ENCODE results near the gene PRAC1. TPM values are rescaled to one million over a fixed set of nuclear protein-coding genes. Genes with fewer than 3 reads are reported as not detected.

PRAC1 gene
- total RNA-seq, 1 experiment from 2014 or later = 60.8 TPM

GRCh38 chr17:48719642-48720265 is 2.6 kb downstream of the PRAC1 start:
- peak overlapping the region; percentile 85 for H3K4me3 Mint-ChIP-seq
- H3K27ac Mint-ChIP-seq = no peak overlapping the region
- ATAC-seq (peak; percentile 42), DNase-seq (ENCODE audit: low spot score) (peak; percentile 83)
- no peaks in the 10 kb centered on the region for H3K9me3 Mint-ChIP-seq
- H3K36me3 Mint-ChIP-seq = no peaks in the 10 kb centered on the region
- ChIA-PET CTCF (interaction anchor here (0.5 to 10.9 kb wide), 18 partner anchors 9 to 1676 kb away, joined by 3 to 218 read pairs (median 4); partner anchors contain the start of genes HOXB13 and TTLL6), POLR2A (interaction anchor here (0.7 to 1.7 kb wide), 3 partner anchors 9 to 98 kb away, joined by 3 to 8 read pairs (median 7); partner anchors contain the start of gene HOXB13)
- H3K4me1 Mint-ChIP-seq = peaks cover 57% of the 10 kb centered on the region
- TF ChIP-seq ETV6 (CRISPR knock-in tag; IDR thresholded peaks at IDR 0.05) = 0 out of 2 replicates have a peak, but pooled peaks have one; percentile 45
- TF ChIP-seq FOXK1 (CRISPR knock-in tag; IDR thresholded peaks at IDR 0.05) = 0 out of 2 replicates have a peak, but pooled peaks have one; percentile 46
- peak; percentile 67 for TF ChIP-seq FOXP4 (CRISPR knock-in tag; IDR thresholded peaks at IDR 0.05)
- peak; percentile 81; the same call in 1 of the 2 replicates for TF ChIP-seq TEAD1 (CRISPR knock-in tag; IDR thresholded peaks at IDR 0.05)
- TF ChIP-seq ZNF671 (CRISPR knock-in tag; IDR thresholded peaks at IDR 0.05) = no peak
- TF ChIP-seq ZBTB21 (CRISPR knock-in tag; IDR thresholded peaks at IDR 0.05; ENCODE audit: borderline replicate concordance) = 0 out of 2 replicates have a peak, but pooled peaks have one; percentile 27
- H3K27me3 Mint-ChIP-seq (ENCODE audit: low read depth) = peaks cover 100% of the 10 kb centered on the region

GRCh38 chr17:48718761-48719641 is 3.3 kb downstream of the PRAC1 start:
- ChIA-PET CTCF (interaction anchor here (0.5 to 10.9 kb wide), 23 partner anchors 9 to 1676 kb away, joined by 3 to 218 read pairs (median 5); partner anchors contain the start of genes HOXB13 and TTLL6), POLR2A (interaction anchor here (0.7 to 1.7 kb wide), 3 partner anchors 9 to 99 kb away, joined by 3 to 8 read pairs (median 7); partner anchors contain the start of gene HOXB13)
- Mint-ChIP-seq H3K36me3 (no peaks in the 10 kb centered on the region), H3K4me1 (peaks cover 52% of the 10 kb centered on the region), H3K9me3 (no peaks in the 10 kb centered on the region), H3K27ac (peak overlapping the region; percentile 91), H3K27me3 (ENCODE audit: low read depth) (peaks cover 100% of the 10 kb centered on the region), H3K4me3 (peak overlapping the region; percentile 85)
- ATAC-seq (peak; percentile 3; the same call in 1 of the 2 replicates), DNase-seq (ENCODE audit: low spot score) (peak; percentile 43)
- no peak for TF ChIP-seq IRF1 (CRISPR knock-in tag; IDR thresholded peaks at IDR 0.05)
- 0 out of 2 replicates have a peak, but pooled peaks have one; percentile 31 for TF ChIP-seq HMGXB4 (CRISPR knock-in tag; IDR thresholded peaks at IDR 0.05)
- no peak for TF ChIP-seq ZNF263 (CRISPR knock-in tag; IDR thresholded peaks at IDR 0.05; ENCODE audit: low read depth)
- 0 out of 2 replicates have a peak, but pooled peaks have one; percentile 6 for TF ChIP-seq TP53 (CRISPR knock-in tag; IDR thresholded peaks at IDR 0.05)
- no peak for TF ChIP-seq SP1 (CRISPR knock-in tag; conservative IDR thresholded peaks at IDR 0.05)
- TF ChIP-seq CREB1 (CRISPR knock-in tag; IDR thresholded peaks at IDR 0.05) = no peak

GRCh38 chr17:48718227-48718760 is 4.0 kb downstream of the PRAC1 start:
- H3K27me3 Mint-ChIP-seq (ENCODE audit: low read depth) = peaks cover 100% of the 10 kb centered on the region
- peak overlapping the region; percentile 85 for H3K4me3 Mint-ChIP-seq
- POLR2A ChIA-PET = no interaction called here
- TF ChIP-seq NFYB (CRISPR knock-in tag; conservative IDR thresholded peaks at IDR 0.05; ENCODE audit: low read depth) = no peak
- TF ChIP-seq JAZF1 (CRISPR knock-in tag; IDR thresholded peaks at IDR 0.05) = no peak
- TF ChIP-seq ZNF425 (CRISPR knock-in tag; conservative IDR thresholded peaks at IDR 0.05) = no peak
- TF ChIP-seq JUN (CRISPR knock-in tag; IDR thresholded peaks at IDR 0.05) = no peak
- no peak for TF ChIP-seq SMAD3 (CRISPR knock-in tag; IDR thresholded peaks at IDR 0.05; ENCODE audit: borderline replicate concordance)
- no peak for TF ChIP-seq IRF1 (CRISPR knock-in tag; IDR thresholded peaks at IDR 0.05)
- no peak for TF ChIP-seq OVOL2 (CRISPR knock-in tag; IDR thresholded peaks at IDR 0.05; ENCODE audit: borderline replicate concordance)
- TF ChIP-seq HMGA2 (CRISPR knock-in tag; IDR thresholded peaks at IDR 0.05) = no peak

More at GRCh38 chr17:48718227-48718760, 4.0 kb downstream of the PRAC1 start:
- Mint-ChIP-seq H3K4me1 (peaks cover 47% of the 10 kb centered on the region), H3K36me3 (no peaks in the 10 kb centered on the region), H3K9me3 (no peaks in the 10 kb centered on the region), H3K27ac (peak overlapping the region; percentile 91)
- ATAC-seq (no peak), DNase-seq (ENCODE audit: low spot score) (no peak)
- CTCF ChIA-PET = interaction anchor here (0.6 to 10.9 kb wide), 13 partner anchors 9 to 772 kb away, joined by 3 to 218 read pairs (median 5); no protein-coding TSS in a partner anchor
